GM21515 (cell line): ENCODE measurements around the gene FAM83B.
"Not testable (repeated sequence)": the region's sequence is repeated elsewhere in the genome, so short reads cannot be mapped to it uniquely, and the experiment has no call there.

Experiments
- ATAC-seq: cut with Tn5 transposase; IDR thresholded peaks from one replicate; pipeline ENCODE4 v1.9.1; 2021; ENCODE audit not compliant: unreplicated experiment

FAM83B gene

DNA sequence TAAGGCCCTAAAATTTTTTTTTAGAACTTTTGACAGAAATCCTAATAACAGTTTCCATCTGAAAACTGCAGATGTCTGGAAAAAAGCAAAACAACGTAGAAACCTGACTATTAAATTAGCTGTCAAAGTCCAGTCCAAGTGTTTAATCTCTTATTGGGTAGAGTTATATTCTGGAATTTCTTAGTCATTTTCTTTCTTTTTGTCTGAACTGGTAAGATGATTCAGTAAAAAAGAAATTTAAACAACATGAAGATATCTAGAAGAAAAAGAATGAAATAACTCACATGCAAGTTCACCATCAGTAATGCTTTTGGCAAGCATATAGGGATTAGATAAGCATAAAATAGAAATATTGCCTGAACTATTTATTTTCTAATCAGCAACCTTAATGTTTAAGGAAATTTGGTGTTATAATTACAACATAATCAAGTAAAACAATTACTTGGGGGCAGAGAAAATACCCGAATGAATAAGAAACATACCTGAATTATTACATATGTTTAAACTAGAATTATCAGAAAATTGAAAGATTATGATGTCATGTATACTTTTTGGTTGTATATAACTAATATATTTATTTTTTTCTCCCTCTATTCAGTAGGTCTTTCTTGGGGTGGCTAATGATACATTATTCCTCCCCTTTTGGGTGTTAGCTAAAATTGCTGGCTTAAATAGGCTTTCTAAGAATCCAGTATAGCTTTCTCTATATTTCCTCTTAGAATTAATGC, 51.1 kb downstream of the FAM83B start:
- ATAC-seq, result no peak

- ATAC-seq, result no peak
Measured at GRCh38 chr6:54898767-54899166, 52.2 kb downstream of the FAM83B start.

DNA sequence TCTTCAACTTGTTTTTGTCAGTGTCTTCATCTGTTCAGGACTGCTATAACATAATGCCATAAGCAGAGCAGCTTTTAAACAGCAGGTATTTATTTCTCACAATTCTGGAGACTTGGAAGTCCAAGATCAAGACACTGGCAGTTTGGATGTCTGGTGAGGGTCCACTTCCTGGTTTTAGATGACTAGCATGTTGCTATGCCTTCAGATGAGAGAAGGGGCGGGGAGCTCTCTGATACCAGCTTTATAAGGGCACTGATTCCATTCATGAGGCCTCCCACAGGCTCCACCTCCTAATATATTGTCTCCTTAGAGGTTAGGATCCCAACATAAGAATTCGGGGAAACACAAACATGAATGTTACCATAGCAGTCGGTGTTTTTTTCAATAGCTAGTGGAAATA, 52.9 kb downstream of the FAM83B start:
- ATAC-seq, result no peak

DNA sequence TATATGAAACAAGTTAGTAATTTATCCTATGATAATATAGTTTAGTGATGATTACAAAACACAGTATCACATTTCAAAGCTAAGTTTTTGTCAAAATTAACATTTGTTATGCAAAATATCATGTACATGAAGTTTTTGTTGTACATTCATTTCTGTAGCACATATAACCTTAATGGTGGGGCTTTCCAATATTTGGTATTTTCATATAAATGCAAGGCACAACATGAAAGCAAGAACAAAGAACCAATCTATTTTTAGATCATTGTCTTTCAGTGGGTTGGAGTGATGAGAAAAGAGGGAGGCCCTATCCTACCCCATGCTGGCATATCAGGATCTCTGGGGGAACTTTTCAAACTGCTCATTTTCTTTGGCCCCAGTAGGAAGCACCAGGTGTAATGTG, 53.4 kb downstream of the FAM83B start:
- no peak for ATAC-seq

DNA sequence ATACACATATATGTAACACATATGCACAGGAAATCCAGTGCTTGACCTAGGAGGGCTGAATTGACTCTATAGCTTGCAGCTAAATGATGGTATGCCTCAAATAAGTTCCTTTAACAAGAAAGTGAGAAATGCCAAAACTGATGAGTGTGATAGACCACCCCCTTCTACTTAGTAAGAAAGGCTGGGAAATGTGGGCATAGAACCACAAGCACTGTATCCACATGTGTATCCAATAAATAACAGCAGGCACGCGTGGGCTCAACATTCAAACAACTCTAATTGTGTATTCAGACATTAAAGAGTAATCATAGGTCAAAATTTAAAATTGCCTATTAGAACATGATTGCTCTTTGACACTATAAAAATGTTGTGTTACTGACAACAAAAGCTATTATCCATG, 54.1 kb downstream of the FAM83B start:
- ATAC-seq, result no peak

- no peak for ATAC-seq
Measured at GRCh38 chr6:54903884-54904283, 57.3 kb downstream of the FAM83B start.

DNA sequence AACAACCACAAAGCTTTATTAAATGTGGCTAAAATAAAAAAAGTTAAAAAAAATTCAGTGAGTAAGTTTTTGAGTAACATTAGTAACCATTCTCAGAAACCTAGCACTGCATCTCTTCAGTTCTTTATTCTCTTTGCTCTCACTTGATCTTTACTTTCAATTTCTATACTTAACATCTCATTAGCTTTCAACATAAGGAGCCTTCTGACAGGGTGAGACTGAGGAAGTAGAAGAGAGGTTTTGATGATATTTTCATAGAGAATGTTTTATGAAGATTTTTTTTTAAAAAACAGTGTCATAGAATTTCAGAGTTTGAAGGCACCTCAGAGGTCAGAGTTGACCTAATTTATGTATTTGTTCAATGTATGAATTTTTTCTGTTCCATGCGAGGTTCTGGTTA, 60.8 kb downstream of the FAM83B start:
- ATAC-seq, result no peak

GRCh38 chr6:54909184-54909583, 62.6 kb downstream of the FAM83B start:
- no peak for ATAC-seq

GRCh38 chr6:54910431-54910884, 63.9 kb downstream of the FAM83B start:
- no peak for ATAC-seq

GRCh38 chr6:54910921-54911320, 64.3 kb downstream of the FAM83B start:
- ATAC-seq, result no peak

GRCh38 chr6:54913211-54913610, 66.6 kb downstream of the FAM83B start:
- ATAC-seq, result no peak

DNA sequence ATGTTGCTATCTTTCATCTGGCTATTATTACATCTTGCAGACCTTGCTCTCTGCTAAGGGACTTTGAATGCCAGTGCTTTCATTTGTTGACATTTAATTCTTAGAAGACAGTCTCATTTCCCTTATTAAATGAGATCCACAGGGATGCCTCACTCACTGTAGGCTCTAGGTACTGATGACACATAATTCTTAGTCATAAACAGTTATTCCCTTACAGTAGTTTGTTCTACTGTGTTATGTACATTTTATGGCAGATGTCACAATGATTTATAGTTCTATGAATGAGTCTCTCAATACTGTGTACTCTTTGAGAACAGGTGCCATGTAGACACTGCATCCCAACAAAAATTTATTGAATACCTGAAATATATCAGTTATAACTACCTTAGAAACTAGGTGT, 70.3 kb downstream of the FAM83B start:
- no peak for ATAC-seq

GRCh38 chr6:54920628-54921027, 74.1 kb downstream of the FAM83B start:
- ATAC-seq, result no peak

DNA sequence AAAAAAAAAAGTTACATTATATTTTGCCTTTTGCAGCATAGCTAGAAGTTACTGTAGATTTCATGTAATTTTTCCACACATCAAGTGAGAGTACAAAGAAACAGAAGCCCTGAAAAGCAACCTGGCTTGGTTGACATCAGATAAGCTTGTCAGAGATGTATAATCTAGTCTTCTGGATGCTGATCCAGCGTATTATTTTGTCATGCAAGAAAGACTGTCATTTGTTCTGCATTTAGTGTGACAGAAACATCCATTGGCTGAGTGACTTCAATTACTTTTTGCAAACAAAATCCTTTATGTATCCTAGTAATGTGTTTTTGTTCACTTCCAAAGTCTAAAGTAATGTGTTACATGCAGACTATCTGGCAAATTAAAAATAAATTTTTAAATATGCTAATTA, 75.3 kb downstream of the FAM83B start:
- ATAC-seq, result no peak

DNA sequence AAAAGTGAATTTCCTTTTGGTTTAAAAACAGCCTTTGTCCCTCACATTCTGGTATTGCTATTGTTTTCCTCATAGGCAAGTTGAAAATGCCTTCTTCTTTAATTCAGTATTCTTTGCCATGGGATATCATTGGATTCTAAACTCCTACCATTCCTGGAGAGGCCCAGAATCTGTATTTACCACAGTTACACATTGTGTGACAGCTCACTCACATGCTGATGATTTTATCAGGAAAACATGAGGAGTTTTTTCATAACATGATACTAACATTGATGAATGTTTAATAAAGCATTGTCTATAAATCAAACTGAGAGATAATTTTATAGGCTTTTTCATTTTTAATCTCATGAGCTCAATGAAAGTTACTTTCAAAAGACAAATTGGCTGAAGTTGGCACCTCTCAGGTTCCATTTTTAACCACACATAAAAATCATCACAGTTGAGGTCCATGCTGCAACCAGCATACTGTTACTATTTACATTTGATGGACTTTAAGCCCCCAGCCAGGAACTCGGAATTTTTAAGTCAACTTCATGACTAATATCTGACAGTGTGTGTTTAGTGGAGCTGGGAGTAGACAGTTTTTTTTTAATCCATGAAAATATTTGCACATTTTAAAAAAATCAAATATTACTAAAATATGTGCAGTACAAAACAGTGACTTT, 82.8 kb downstream of the FAM83B start:
- no peak for ATAC-seq

- ATAC-seq, result no peak
Measured at GRCh38 chr6:54932622-54933021, 86.1 kb downstream of the FAM83B start.

GRCh38 chr6:54935739-54936138, 89.2 kb downstream of the FAM83B start:
- ATAC-seq, result no peak

GRCh38 chr6:54937371-54937770, 90.8 kb downstream of the FAM83B start:
- no peak for ATAC-seq

DNA sequence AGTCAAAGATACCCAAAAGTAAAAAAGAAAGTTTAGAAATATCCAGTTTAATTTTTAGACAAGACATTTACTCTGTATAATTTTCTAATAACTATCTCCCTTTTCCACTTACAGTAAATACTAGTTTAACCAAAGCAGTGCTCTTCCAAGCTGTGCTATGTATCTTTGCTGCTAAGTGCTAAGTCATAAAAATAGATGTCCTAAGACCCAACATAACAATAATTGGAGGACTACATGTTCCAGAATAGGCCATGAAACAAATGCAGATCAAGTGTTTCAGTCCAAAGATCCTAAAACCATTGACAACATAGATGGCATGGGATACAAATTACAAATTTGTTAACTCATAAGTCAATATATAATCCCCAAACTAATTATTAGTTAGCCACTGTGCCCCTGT, 111.1 kb downstream of the FAM83B start:
- no peak for ATAC-seq

DNA sequence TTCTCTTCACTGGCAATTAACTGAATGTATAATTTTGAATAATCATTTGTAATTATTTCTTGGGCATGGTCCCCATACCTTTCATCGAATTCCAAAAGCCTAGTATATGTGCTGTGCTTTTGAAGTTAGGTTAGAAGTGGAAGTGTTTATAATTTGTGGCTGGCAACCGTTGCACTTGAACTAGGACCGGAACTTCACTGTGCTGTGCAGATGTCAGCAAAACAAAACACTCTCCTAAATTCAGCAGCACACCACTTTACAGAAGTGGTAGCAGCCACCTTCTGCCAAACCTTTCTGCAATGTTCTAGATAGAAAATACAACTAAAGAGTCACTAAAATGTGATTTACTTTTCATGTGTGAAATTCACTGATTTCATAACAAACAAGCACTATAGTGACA, 111.9 kb downstream of the FAM83B start:
- no peak for ATAC-seq

- no peak for ATAC-seq
Measured at GRCh38 chr6:54959820-54960219, 113.2 kb downstream of the FAM83B start.

- ATAC-seq, result not testable (repeated sequence)
Measured at GRCh38 chr6:54961372-54961771, 114.8 kb downstream of the FAM83B start.

- no peak for ATAC-seq
Measured at GRCh38 chr6:54970337-54970736, 123.8 kb downstream of the FAM83B start.
